Activated CD4-positive, alpha-beta memory T cell treated with anti-CD3 and anti-CD28 coated beads for 36 hours (primary cell): Measurements from ENCODE around the gene THY1. TPM values are rescaled to one million over a fixed set of nuclear protein-coding genes. Genes with fewer than 3 reads are reported as not detected.
"Not testable (repeated sequence)": the region's sequence is repeated elsewhere in the genome, so short reads cannot be mapped to it uniquely, and the experiment has no call there.

Experiments used
- CTCF ChIA-PET: fragments of 350-600 bp; sonication (Branson Sonifier 250); formaldehyde crosslinking; loops from one replicate; lab custom pipeline; 2021; ENCODE audit warnings: antibody characterized with exemption, inconsistent platforms; lab: Charles Lee
- POLR2A ChIA-PET: fragments of 350-600 bp; sonication (Branson Sonifier 250); formaldehyde crosslinking; loops from one replicate; lab custom pipeline; 2021; ENCODE audit warnings: antibody characterized with exemption; lab: Charles Lee
- DNase-seq: peaks from one replicate; pipeline ENCODE4 v3.0.0-alpha.2; 2020
- H3K27ac Mint-ChIP-seq: one replicate; pipeline ENCODE4 v1.8.0; 2021; ENCODE audit warnings: mixed read lengths
- H3K27me3 Mint-ChIP-seq: one replicate; pipeline ENCODE4 v1.8.0; 2021; ENCODE audit warnings: mixed read lengths
- H3K36me3 Mint-ChIP-seq: one replicate; pipeline ENCODE4 v1.8.0; 2021; ENCODE audit warnings: mixed read lengths
- H3K4me1 Mint-ChIP-seq: one replicate; pipeline ENCODE4 v1.8.0; 2021; ENCODE audit warnings: low read depth, mixed read lengths
- H3K4me3 Mint-ChIP-seq: one replicate; pipeline ENCODE4 v1.8.0; 2021; ENCODE audit warnings: mild to moderate bottlenecking, mixed read lengths
- H3K9me3 Mint-ChIP-seq: one replicate; pipeline ENCODE4 v1.8.0; 2021; ENCODE audit warnings: mixed read lengths
- intact Hi-C: fragments of 100-400 bp; cut with micrococcal nuclease; formaldehyde crosslinking; loops from one replicate; pipeline ENCODE4 v1.15.1; 2023
- total RNA-seq, 2 experiments: library from RNA; stranded (reverse); gene quantifications; one replicate each; pipeline ENCODE4 v1.2.3, GENCODE V29; 2021

Gene THY1
- total RNA-seq, 2 experiments from 2014 or later, result 5.4 to 6.9 TPM

DNA sequence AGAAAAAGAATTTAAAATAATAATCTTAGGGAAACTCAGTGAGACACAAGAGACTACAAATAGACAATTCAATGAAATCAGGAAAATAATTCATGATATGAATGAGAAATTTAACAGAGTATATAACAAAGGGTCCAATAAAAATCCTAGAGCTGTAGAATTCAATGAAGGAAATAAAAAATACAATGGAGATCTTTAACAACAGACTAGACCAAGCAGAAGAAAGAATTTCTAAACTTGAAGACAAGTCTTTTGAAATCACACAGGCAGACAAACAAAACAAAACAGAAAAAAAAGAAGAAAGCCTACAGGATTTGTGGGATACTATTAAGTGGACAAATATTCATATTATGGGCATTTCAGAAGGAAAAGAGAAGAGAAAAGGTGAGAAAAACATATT, 25.2 kb downstream of the THY1 start:
- peaks cover 21% of the 10 kb centered on the region for H3K27me3 Mint-ChIP-seq
- no peak for DNase-seq
- ChIA-PET CTCF (no interaction called here), POLR2A (no interaction called here)
- peaks cover 32% of the 10 kb centered on the region for H3K9me3 Mint-ChIP-seq
- no peak overlapping the region for H3K4me3 Mint-ChIP-seq
- H3K4me1 Mint-ChIP-seq, result no peaks in the 10 kb centered on the region
- H3K36me3 Mint-ChIP-seq, result peaks cover 7% of the 10 kb centered on the region
- intact Hi-C loops, result no loop called here
- H3K27ac Mint-ChIP-seq, result no peak overlapping the region

DNA sequence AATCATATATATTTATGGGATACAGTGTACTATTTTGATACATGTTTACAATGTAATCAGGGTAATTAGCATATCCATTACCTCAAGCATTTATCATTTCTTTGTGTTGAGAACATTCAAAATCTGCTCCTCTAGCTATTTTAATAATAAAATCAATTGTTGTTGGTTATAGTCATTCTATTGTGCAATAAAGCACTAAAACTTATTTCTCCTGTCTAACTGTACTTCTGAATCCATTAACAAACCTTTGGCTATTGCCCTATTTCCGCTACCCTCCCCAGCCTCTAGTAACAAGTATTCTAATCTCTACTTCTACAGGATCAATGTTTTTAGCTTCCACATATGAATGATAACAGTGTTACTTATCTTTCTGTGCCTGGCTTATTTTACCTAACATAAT, 26.1 kb downstream of the THY1 start:
- Mint-ChIP-seq H3K36me3 (peaks cover 7% of the 10 kb centered on the region), H3K27me3 (peaks cover 21% of the 10 kb centered on the region), H3K4me3 (no peak overlapping the region), H3K9me3 (peaks cover 32% of the 10 kb centered on the region), H3K4me1 (no peaks in the 10 kb centered on the region), H3K27ac (no peak overlapping the region)
- intact Hi-C loops, result no loop called here
- POLR2A ChIA-PET, result no interaction called here
- CTCF ChIA-PET, result no interaction called here
- no peak for DNase-seq

DNA sequence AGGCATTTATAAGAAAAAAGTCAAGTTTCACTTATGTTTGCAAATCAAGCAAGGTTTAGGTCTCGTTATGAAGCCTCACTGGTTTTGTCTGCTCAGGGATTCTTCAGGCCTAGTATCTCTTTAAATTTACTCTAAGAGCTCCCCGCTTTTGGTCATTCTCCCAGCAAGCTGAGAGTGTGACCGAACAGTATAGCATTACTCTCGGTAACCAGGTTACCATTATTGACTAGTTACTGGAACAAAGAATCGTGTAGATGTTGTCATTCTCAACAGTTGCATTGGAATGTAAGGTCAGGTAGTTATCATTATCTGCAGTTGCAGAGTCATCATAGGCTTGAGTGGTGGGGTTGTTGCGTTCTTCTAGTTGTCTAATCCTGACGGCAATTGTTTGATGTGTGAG, 31.7 kb downstream of the THY1 start:
- no peak overlapping the region for H3K4me3 Mint-ChIP-seq
- intact Hi-C loops, result no loop called here
- CTCF ChIA-PET, result interaction anchor here (1.3 kb wide), 1 partner anchor 84 kb away, joined by 3 read pairs; no protein-coding TSS in a partner anchor
- DNase-seq, result no peak
- H3K4me1 Mint-ChIP-seq, result no peaks in the 10 kb centered on the region
- POLR2A ChIA-PET, result no interaction called here
- H3K9me3 Mint-ChIP-seq, result no peaks in the 10 kb centered on the region
- H3K36me3 Mint-ChIP-seq, result no peaks in the 10 kb centered on the region
- no peak overlapping the region for H3K27ac Mint-ChIP-seq
- peaks cover 17% of the 10 kb centered on the region for H3K27me3 Mint-ChIP-seq

DNA sequence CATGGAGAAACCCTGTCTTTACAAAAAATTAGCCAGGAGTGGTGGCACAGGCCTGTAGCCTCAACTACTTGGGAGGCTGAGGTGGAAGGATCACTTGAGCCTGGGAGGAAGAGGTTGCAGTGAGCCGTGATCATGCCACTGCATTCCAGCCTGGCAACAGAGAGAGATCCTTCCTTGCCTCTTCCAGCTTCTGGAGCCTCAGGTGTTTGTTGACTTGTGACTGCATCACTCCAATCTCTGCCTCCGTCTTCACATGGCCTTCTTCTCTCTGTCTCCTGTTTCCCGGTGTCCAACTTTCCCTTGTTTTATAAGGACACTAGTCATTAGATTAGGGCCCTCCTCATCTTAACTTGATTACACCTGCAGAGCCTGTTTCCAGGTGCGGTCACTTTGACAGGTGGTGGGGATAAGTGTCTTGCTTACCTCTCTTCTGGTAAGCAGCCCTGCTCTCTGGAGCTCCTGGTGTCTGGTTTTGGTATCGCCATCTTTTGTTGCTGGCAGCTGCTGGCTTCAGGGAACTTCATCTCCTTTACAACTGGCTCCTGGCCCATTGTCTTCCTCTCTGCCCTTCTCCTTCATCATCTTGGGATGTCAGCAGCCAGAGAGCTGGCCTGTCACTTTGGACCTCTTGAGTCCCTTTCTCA, 33.2 kb downstream of the THY1 start:
- no peak for DNase-seq
- H3K36me3 Mint-ChIP-seq, result no peaks in the 10 kb centered on the region
- intact Hi-C loops, result loop anchor here (10.0 kb wide), 1 partner anchor 85 kb away; no protein-coding TSS in a partner anchor
- no peak overlapping the region for H3K27ac Mint-ChIP-seq
- CTCF ChIA-PET, result interaction anchor here (1.0 kb wide), 2 partner anchors 15 to 85 kb away, joined by 4 to 6 read pairs; no protein-coding TSS in a partner anchor
- POLR2A ChIA-PET, result no interaction called here
- H3K27me3 Mint-ChIP-seq, result peaks cover 12% of the 10 kb centered on the region
- no peaks in the 10 kb centered on the region for H3K4me1 Mint-ChIP-seq
- H3K9me3 Mint-ChIP-seq, result no peaks in the 10 kb centered on the region
- no peak overlapping the region for H3K4me3 Mint-ChIP-seq

DNA sequence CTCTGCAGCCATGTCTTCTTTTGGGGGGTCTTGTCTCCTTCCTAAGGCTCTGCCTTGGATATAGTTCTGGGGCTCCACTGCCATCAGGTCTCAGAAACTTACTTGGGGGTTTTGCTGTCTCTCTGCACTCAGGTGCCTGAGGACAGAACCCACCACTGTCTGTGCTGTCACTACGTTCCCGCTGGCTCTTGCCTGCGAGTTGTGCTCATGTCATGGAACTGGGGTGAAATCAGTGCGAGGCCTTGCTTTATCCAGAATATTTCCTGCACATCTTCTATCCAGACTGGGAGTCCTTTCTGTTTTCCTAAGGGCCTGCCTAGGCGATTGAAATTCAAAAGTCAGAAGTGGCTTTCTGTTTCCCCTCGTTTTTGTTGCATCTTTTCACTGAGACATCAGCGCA, 34.9 kb downstream of the THY1 start:
- intact Hi-C loops, result loop anchor here (10.0 kb wide), 1 partner anchor 87 kb away; no protein-coding TSS in a partner anchor
- no peaks in the 10 kb centered on the region for H3K36me3 Mint-ChIP-seq
- no peak overlapping the region for H3K4me3 Mint-ChIP-seq
- peaks cover 5% of the 10 kb centered on the region for H3K27me3 Mint-ChIP-seq
- ChIA-PET CTCF (no interaction called here), POLR2A (no interaction called here)
- H3K27ac Mint-ChIP-seq, result no peak overlapping the region
- H3K9me3 Mint-ChIP-seq, result no peaks in the 10 kb centered on the region
- DNase-seq, result no peak
- no peaks in the 10 kb centered on the region for H3K4me1 Mint-ChIP-seq

DNA sequence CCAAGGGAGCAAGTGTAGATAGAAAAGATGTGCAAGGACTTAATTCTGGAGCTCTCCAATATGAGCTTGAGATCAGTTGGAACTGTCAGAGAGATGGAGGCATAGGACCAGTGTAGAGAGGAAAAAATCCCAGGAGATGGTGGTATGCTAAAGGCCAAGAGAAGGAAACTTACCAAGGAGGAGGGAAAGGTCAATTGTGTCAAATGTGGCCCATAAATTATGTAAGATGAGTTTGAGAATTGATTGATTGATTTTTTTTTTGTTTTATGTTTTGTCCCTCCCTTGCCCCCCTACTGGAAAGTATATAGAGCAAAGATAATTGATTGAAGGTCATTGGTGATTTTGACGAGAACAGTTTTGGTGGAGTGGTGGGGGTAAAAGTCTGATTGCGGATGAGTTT, 38.6 kb downstream of the THY1 start:
- Mint-ChIP-seq H3K36me3 (no peaks in the 10 kb centered on the region), H3K27me3 (no peaks in the 10 kb centered on the region), H3K4me1 (peaks cover 10% of the 10 kb centered on the region), H3K9me3 (no peaks in the 10 kb centered on the region), H3K4me3 (no peak overlapping the region), H3K27ac (no peak overlapping the region)
- POLR2A ChIA-PET, result no interaction called here
- CTCF ChIA-PET, result interaction anchor here (0.7 to 12.5 kb wide), 4 partner anchors 13 to 91 kb away, joined by 3 to 237 read pairs (median 28); no protein-coding TSS in a partner anchor
- intact Hi-C loops, result loop anchor here (10.0 kb wide), 1 partner anchor 90 kb away; no protein-coding TSS in a partner anchor
- DNase-seq, result no peak

DNA sequence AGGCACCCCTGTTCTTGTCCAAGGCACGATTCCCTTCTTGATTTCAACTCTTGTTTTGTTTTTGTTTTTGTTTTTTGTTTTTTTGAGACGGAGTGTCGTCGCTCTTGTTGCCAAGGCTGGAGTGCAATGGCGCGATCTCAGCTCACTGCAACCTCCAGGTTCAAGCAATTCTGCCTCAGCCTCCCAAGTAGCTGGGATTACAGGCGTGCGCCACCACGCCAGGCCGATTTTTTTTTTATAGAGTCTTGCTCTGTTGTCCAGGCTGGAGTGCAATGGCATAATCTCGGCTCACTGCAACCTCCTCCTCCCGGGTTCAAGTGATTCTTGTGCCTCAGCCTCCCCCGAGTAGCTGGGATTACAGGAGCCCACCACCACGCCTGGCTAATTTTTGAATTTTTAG, 40.5 kb downstream of the THY1 start:
- H3K4me3 Mint-ChIP-seq, H3K9me3 Mint-ChIP-seq, H3K4me1 Mint-ChIP-seq, H3K27me3 Mint-ChIP-seq, DNase-seq, H3K27ac Mint-ChIP-seq, POLR2A ChIA-PET, H3K36me3 Mint-ChIP-seq: not testable (repeated sequence)
- intact Hi-C loops, result loop anchor here (10.0 kb wide), 1 partner anchor 92 kb away; no protein-coding TSS in a partner anchor
- CTCF ChIA-PET, result interaction anchor here (1.2 to 12.5 kb wide), 6 partner anchors 12 to 347 kb away, joined by 3 to 237 read pairs (median 40); partner anchors contain the start of gene NECTIN1

DNA sequence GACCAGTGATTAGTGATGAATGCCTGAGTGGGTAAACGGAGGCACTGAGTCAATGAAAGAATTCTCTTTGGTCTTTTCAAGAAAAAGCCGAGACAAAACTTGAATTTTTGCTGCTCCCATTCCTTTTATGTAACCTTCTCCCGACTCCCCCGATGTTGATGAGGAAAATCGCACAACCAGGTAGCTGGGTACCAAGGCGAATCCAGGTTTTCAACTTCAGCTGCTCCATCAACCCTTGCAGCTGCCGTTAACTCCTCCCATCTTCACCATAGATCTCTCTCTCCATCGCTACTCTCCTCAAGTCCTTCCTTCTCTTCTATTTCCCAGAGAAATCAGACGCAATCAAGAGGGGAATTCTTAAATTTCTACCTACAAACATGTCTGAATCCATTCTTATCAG, 40.9 kb downstream of the THY1 start:
- H3K27me3 Mint-ChIP-seq, result no peaks in the 10 kb centered on the region
- POLR2A ChIA-PET, result no interaction called here
- intact Hi-C loops, result loop anchor here (10.0 kb wide), 1 partner anchor 93 kb away; no protein-coding TSS in a partner anchor
- peaks cover 10% of the 10 kb centered on the region for H3K4me1 Mint-ChIP-seq
- no peaks in the 10 kb centered on the region for H3K36me3 Mint-ChIP-seq
- no peaks in the 10 kb centered on the region for H3K9me3 Mint-ChIP-seq
- H3K4me3 Mint-ChIP-seq, result no peak overlapping the region
- no peak for DNase-seq
- no peak overlapping the region for H3K27ac Mint-ChIP-seq
- CTCF ChIA-PET, result interaction anchor here (1.2 to 12.5 kb wide), 9 partner anchors 11 to 347 kb away, joined by 3 to 237 read pairs (median 8); partner anchors contain the start of gene NECTIN1

DNA sequence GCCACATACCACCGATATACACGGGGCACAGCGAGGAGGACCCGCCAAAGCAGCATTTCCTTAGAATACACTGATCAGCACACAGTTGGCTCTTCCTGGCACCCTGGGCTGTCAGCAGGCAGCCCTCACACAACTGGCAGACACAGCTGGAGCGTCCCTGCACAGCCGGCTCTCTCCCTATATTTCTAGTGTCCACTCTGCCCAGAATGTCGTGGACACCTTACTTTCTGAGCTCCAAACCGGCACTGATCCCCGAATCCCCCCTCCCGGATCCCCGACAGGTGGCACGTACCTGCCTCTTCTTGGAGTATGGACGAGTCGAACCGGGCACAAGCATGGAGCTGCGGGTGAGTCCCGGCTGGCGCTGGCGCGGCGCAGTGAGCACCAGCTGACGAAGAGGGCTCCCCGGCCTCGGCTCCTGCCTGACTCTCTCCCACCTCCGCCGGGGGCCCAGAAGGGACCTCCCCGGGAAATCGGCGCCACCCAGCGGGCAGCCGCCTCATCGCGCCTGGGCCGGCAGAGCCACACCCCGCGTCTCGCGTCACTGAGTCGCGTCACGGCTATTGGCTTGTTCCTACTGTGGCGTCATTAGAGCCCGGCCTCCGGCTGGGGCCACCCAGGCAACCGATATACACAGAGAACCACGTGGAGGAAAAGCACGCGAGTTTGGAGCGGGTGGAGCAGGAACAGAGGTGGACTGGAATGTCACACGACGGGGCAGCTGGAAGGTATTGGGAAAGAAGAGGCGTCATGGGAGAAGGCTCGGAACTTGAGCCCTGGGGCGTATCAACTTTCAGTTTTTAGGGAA, 41.6 kb downstream of the THY1 start, which contains the start of gene USP2:
TSS of gene USP2 (minus strand) at position 510 of the 808 bp plus-strand sequence. CDS start 8,210 bp downstream, outside the sequence.
- H3K27ac Mint-ChIP-seq, result peak within 1 kb of the TSS; percentile 2
- POLR2A ChIA-PET, result interaction anchor here (0.8 to 1.5 kb wide), 2 partner anchors 20 to 24 kb away, joined by 3 read pairs; no protein-coding TSS in a partner anchor

DNA sequence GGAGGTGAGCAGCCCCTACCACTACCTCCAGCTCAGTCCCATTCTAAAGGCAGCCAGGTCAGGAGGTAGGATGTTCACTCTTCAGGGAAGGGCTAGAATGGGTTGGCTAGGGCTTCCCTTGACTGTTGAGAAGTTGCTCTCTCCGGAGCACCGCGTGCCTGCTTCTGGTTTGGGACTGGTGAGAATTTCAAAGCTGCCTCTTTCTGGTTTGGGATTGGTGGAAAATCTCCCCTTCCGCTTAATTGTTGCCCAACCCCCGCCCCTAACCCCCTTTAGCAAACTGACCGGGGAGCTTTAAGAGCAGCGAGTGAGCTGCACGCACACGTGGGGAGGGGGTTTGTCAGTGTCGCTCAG, 42.2 kb downstream of the THY1 start:
- no peak overlapping the region for H3K27ac Mint-ChIP-seq
- intact Hi-C loops, result loop anchor here (1.0 to 10.0 kb wide), 2 partner anchors 25 to 94 kb away; no protein-coding TSS in a partner anchor
- no peaks in the 10 kb centered on the region for H3K36me3 Mint-ChIP-seq
- H3K4me1 Mint-ChIP-seq, result peaks cover 10% of the 10 kb centered on the region
- DNase-seq, result no peak
- ChIA-PET POLR2A (interaction anchor here (0.8 to 1.5 kb wide), 2 partner anchors 19 to 23 kb away, joined by 3 read pairs; no protein-coding TSS in a partner anchor), CTCF (interaction anchor here (0.7 to 12.5 kb wide), 19 partner anchors 10 to 348 kb away, joined by 3 to 237 read pairs (median 5); partner anchors contain the start of gene NECTIN1)
- H3K27me3 Mint-ChIP-seq, result no peaks in the 10 kb centered on the region
- H3K9me3 Mint-ChIP-seq, result no peaks in the 10 kb centered on the region
- H3K4me3 Mint-ChIP-seq, result no peak overlapping the region

More for the DNA sequence above, 41.6 kb downstream of the THY1 start, which contains the start of gene USP2:
- intact Hi-C loops, result loop anchor here (1.0 to 10.0 kb wide), 2 partner anchors 25 to 93 kb away; no protein-coding TSS in a partner anchor
- CTCF ChIA-PET, result interaction anchor here (0.7 to 12.5 kb wide), 18 partner anchors 11 to 348 kb away, joined by 3 to 237 read pairs (median 5); partner anchors contain the start of gene NECTIN1
- Mint-ChIP-seq H3K4me1 (peaks cover 10% of the 10 kb centered on the region), H3K4me3 (no peak within 1 kb of the TSS), H3K27me3 (no peaks in the 10 kb centered on the region), H3K9me3 (no peaks in the 10 kb centered on the region), H3K36me3 (no peaks in the 10 kb centered on the region)
- DNase-seq, result peak; percentile 98

DNA sequence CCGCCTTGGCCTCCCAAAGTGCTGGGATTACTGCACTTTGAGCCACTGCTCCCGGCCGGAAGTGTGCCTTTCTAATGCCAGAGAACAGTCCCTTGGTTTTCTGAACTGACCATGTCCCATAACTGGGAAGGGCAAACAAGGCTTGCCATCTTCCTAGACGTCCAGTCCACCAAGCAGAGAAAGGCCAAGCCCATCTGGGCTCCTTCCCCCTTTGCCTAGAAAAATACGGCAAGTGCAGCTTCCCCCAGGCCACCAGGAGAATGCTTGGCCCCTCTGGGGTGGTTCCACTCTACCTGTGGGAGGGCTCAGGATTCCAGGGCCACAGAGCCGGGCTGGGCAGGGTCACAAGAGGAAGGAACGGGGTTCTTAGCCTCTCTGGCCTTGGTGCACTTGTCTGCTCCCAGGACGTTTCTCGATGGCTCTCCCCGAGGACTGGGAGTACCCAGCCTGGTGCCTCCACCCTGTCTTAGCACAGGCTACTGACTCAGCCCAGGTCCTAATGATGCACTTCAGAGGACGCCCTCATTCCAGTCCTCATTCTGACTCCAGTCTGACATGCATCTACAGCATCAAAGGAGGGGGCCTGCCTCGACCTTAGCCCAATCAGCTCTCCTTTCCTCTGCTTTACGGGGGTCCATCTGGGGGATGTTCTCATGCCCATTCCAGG, 42.7 kb downstream of the THY1 start:
- no peak overlapping the region for H3K4me3 Mint-ChIP-seq
- no peak overlapping the region for H3K27ac Mint-ChIP-seq
- no peak for DNase-seq
- intact Hi-C loops, result loop anchor here (10.0 kb wide), 1 partner anchor 95 kb away; no protein-coding TSS in a partner anchor
- no peaks in the 10 kb centered on the region for H3K27me3 Mint-ChIP-seq
- CTCF ChIA-PET, result interaction anchor here (0.8 to 12.5 kb wide), 11 partner anchors 9 to 349 kb away, joined by 3 to 237 read pairs (median 9); partner anchors contain the start of gene NECTIN1
- peaks cover 10% of the 10 kb centered on the region for H3K4me1 Mint-ChIP-seq
- H3K9me3 Mint-ChIP-seq, result no peaks in the 10 kb centered on the region
- POLR2A ChIA-PET, result interaction anchor here (1.5 kb wide), 1 partner anchor 23 kb away, joined by 3 read pairs; no protein-coding TSS in a partner anchor
- H3K36me3 Mint-ChIP-seq, result no peaks in the 10 kb centered on the region
